GM10266 (cell line): Measurements from ENCODE around the gene SRI.

Experiments
- DNase-seq: peaks from one replicate; pipeline ENCODE4 v3.0.0; 2012; ENCODE audit errors: extremely low spot score
- CTCF ChIP-seq: IDR thresholded peaks from 2 replicates; pipeline ENCODE4 v1.5.1; 2012; ENCODE audit warnings: mild to moderate bottlenecking, low read depth; ENCODE audit not compliant: control insufficient read depth, insufficient read depth; ENCODE audit errors: missing control alignments

The SRI gene

GRCh38 chr7:88185650-88186049, 34.2 kb downstream of the SRI start:
- DNase-seq: no peak
- TF ChIP-seq CTCF: no peak

GRCh38 chr7:88184848-88185304, 35.0 kb downstream of the SRI start:
- DNase-seq: no peak
- TF ChIP-seq CTCF: no peak

- no peak for TF ChIP-seq CTCF
- no peak for DNase-seq
These were observed 36.8 kb downstream of the SRI start for GRCh38 chr7:88183051-88183450.

- TF ChIP-seq CTCF: no peak
- no peak for DNase-seq
These were observed 43.6 kb downstream of the SRI start for GRCh38 chr7:88176190-88176589.

GRCh38 chr7:88172842-88173241, 47.0 kb downstream of the SRI start:
- DNase-seq: no peak
- no peak for TF ChIP-seq CTCF

GRCh38 chr7:88169717-88170320, 50.0 kb downstream of the SRI start:
- peak; percentile 10 for DNase-seq
- TF ChIP-seq CTCF: peak; percentile 36

- TF ChIP-seq CTCF: no peak
These were observed 52.1 kb downstream of the SRI start for GRCh38 chr7:88167721-88168120.

More at GRCh38 chr7:88167721-88168120, 52.1 kb downstream of the SRI start:
- no peak for DNase-seq
